ENCODE measurements around the gene CABP4.
A peak's percentile ranks its signal among the peaks of the same experiment; 100 is the strongest.

The CABP4 gene

GRCh38 chr11:67417425-67417824, 37.7 kb upstream of the CABP4 start:
- no peak for TF ChIP-seq CTCF (IDR thresholded peaks at IDR 0.05; ENCODE audit: insufficient read depth, low read length, poor library complexity, severe bottlenecking)
- Histone ChIP-seq H3K27me3 (replicated peaks; ENCODE audit: control insufficient read depth, insufficient read depth, low read length) (no peaks in the 10 kb centered on the region; the same call in 1 of the 2 replicates), H3K4me3 (replicated peaks; ENCODE audit: low read depth, low read length) (no peak overlapping the region), H3K36me3 (ENCODE audit: control insufficient read depth, insufficient read depth, low read length) (no peaks in the 10 kb centered on the region)
- DNase-seq (ENCODE audit: extremely low read depth, insufficient read length) = no peak

GRCh38 chr11:67418476-67419281, 36.5 kb upstream of the CABP4 start:
- Histone ChIP-seq H3K27me3 (replicated peaks; ENCODE audit: control insufficient read depth, insufficient read depth, low read length) (no peaks in the 10 kb centered on the region; the same call in 1 of the 2 replicates), H3K4me3 (replicated peaks; ENCODE audit: low read depth, low read length) (no peak overlapping the region), H3K36me3 (ENCODE audit: control insufficient read depth, insufficient read depth, low read length) (no peaks in the 10 kb centered on the region)
- no peak for DNase-seq (ENCODE audit: extremely low read depth, insufficient read length)
- TF ChIP-seq CTCF (IDR thresholded peaks at IDR 0.05; ENCODE audit: insufficient read depth, low read length, poor library complexity, severe bottlenecking) = no peak

- no peak overlapping the region for H3K4me3 ChIP-seq (replicated peaks; ENCODE audit: low read depth, low read length)
Measured at GRCh38 chr11:67419325-67420049, 35.7 kb upstream of the CABP4 start.

DNA sequence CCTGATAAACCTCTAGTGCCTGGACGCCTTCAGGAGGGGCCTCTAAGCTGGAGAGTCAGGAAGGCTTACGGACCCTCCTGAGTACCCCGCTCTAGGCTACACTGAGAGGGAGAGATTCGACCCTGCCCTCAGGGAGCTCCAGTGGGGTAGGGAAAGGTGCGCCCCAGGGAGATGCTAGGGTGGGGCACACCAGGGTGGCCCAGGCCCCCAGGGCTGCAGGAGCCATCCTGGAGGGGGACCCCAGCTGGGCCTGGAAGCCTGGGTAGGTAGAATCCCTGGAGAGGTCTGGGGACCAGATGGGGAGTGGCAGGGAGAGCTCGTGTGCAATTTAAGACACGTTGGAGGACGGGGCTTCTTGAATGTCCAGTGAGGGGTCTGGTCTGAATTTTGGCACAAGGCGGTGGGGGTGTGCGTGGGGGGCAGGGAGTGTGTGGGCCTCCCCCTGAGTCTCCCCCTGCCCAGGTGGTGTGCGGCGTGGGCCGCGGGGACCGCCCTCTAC, 35.0 kb upstream of the CABP4 start:
- H3K4me3 ChIP-seq (replicated peaks; ENCODE audit: low read depth, low read length) = peak overlapping the region; percentile 54
- H3K27me3 ChIP-seq (replicated peaks; ENCODE audit: control insufficient read depth, insufficient read depth, low read length) = no peaks in the 10 kb centered on the region; the same call in 1 of the 2 replicates
- no peak for TF ChIP-seq CTCF (IDR thresholded peaks at IDR 0.05; ENCODE audit: insufficient read depth, low read length, poor library complexity, severe bottlenecking)
- DNase-seq (ENCODE audit: extremely low read depth, insufficient read length) = no peak
- H3K36me3 ChIP-seq (ENCODE audit: control insufficient read depth, insufficient read depth, low read length) = no peaks in the 10 kb centered on the region

More at GRCh38 chr11:67419325-67420049, 35.7 kb upstream of the CABP4 start:
- Histone ChIP-seq H3K36me3 (ENCODE audit: control insufficient read depth, insufficient read depth, low read length) (no peaks in the 10 kb centered on the region), H3K27me3 (replicated peaks; ENCODE audit: control insufficient read depth, insufficient read depth, low read length) (no peaks in the 10 kb centered on the region; the same call in 1 of the 2 replicates)
- TF ChIP-seq CTCF (IDR thresholded peaks at IDR 0.05; ENCODE audit: insufficient read depth, low read length, poor library complexity, severe bottlenecking) = no peak
- no peak for DNase-seq (ENCODE audit: extremely low read depth, insufficient read length)

GRCh38 chr11:67420646-67421429, 34.3 kb upstream of the CABP4 start:
- Histone ChIP-seq H3K27me3 (replicated peaks; ENCODE audit: control insufficient read depth, insufficient read depth, low read length) (no peaks in the 10 kb centered on the region), H3K36me3 (ENCODE audit: control insufficient read depth, insufficient read depth, low read length) (no peaks in the 10 kb centered on the region), H3K4me3 (replicated peaks; ENCODE audit: low read depth, low read length) (peak overlapping the region; percentile 54)
- DNase-seq (ENCODE audit: extremely low read depth, insufficient read length) = peak; percentile 93
- no peak for TF ChIP-seq CTCF (IDR thresholded peaks at IDR 0.05; ENCODE audit: insufficient read depth, low read length, poor library complexity, severe bottlenecking)

Data from GM06990 (cell line).